SIG-M5 treated with dmso at 0.1 percent for 504 hours (cell line): Measurements from ENCODE around the gene REEP3.
"Not testable (repeated sequence)": the region's sequence is repeated elsewhere in the genome, so short reads cannot be mapped to it uniquely, and the experiment has no call there.

Experiments used
- DNase-seq: peaks from one replicate; lab custom pipeline; 2025; ENCODE audit not compliant: unreplicated experiment; lab: John Stamatoyannopoulos, UW

The REEP3 gene

GRCh38 chr10:63547628-63548360 is 26.6 kb downstream of the REEP3 start:
- DNase-seq: no peak

GRCh38 chr10:63548860-63549259 is 27.7 kb downstream of the REEP3 start:
- DNase-seq: no peak

GRCh38 chr10:63549810-63550209 is 28.6 kb downstream of the REEP3 start:
- no peak for DNase-seq

- no peak for DNase-seq
Measured at GRCh38 chr10:63553031-63553430, 31.8 kb downstream of the REEP3 start.

- no peak for DNase-seq
Measured at GRCh38 chr10:63553473-63553872, 32.3 kb downstream of the REEP3 start.

- DNase-seq: peak; percentile 57
Measured at GRCh38 chr10:63554657-63555056, 33.5 kb downstream of the REEP3 start.

- no peak for DNase-seq
Measured at GRCh38 chr10:63555330-63555729, 34.1 kb downstream of the REEP3 start.

GRCh38 chr10:63558132-63558784 is 37.1 kb downstream of the REEP3 start:
- no peak for DNase-seq

- DNase-seq: no peak
Measured at GRCh38 chr10:63561341-63561740, 40.1 kb downstream of the REEP3 start.

- no peak for DNase-seq
Measured at GRCh38 chr10:63562391-63562790, 41.2 kb downstream of the REEP3 start.

- DNase-seq: no peak
Measured at GRCh38 chr10:63562857-63563256, 41.7 kb downstream of the REEP3 start.

- DNase-seq: no peak
Measured at GRCh38 chr10:63563623-63564022, 42.4 kb downstream of the REEP3 start.

GRCh38 chr10:63564731-63565130 is 43.5 kb downstream of the REEP3 start:
- not testable (repeated sequence) for DNase-seq

GRCh38 chr10:63573068-63573697 is 52.0 kb downstream of the REEP3 start:
- DNase-seq: no peak

GRCh38 chr10:63574011-63574410 is 52.8 kb downstream of the REEP3 start:
- no peak for DNase-seq

- no peak for DNase-seq
Measured at GRCh38 chr10:63576501-63576900, 55.3 kb downstream of the REEP3 start.

- no peak for DNase-seq
Measured at GRCh38 chr10:63578501-63578900, 57.3 kb downstream of the REEP3 start.

- DNase-seq: no peak
Measured at GRCh38 chr10:63579371-63580014, 58.3 kb downstream of the REEP3 start.

- DNase-seq: no peak
Measured at GRCh38 chr10:63582690-63583089, 61.5 kb downstream of the REEP3 start.

GRCh38 chr10:63583397-63583796 is 62.2 kb downstream of the REEP3 start:
- DNase-seq: no peak

GRCh38 chr10:63583909-63584724 is 62.9 kb downstream of the REEP3 start:
- no peak for DNase-seq
